GM23338 (cell line): ENCODE data around the gene GON7. TPM values are rescaled to one million over a fixed set of nuclear protein-coding genes. Genes with fewer than 3 reads are reported as not detected.

Source experiments
- polyA plus RNA-seq: library from polyadenylated mRNA; unstranded; fragments of >200 nt; fragmentation: Nextera tagmentation; extraction: Ambion mirVana; gene quantifications from 2 replicates; pipeline ENCODE4 v1.2.1, GENCODE V29; 2016
- total RNA-seq: library from RNA; depleted of rRNA; stranded (reverse); fragments of >200 nt; shearing (Covaris generic); gene quantifications from 2 replicates; pipeline ENCODE4 v1.2.3, GENCODE V29; 2014; rRNA removed

The GON7 gene
- total and polyA plus RNA-seq, 2 experiments from 2014 or later: 12.8 to 16.6 TPM

Other genes starting within 250 kb of the GON7 start
- gene ITPK1, start 91.1 kb downstream of the GON7 start, total RNA-seq: 88.1 and 101 TPM in 2 replicates
- gene ITPK1, start 91.1 kb downstream of the GON7 start, polyA plus RNA-seq: 35.9 and 39.9 TPM in 2 replicates
- gene MOAP1, start 22.2 kb downstream of the GON7 start, total RNA-seq: 21.6 and 21.7 TPM in 2 replicates
- gene MOAP1, start 22.2 kb downstream of the GON7 start, polyA plus RNA-seq: 8.5 and 8.6 TPM in 2 replicates
- gene LYSET, start 21.7 kb downstream of the GON7 start, total RNA-seq: 14.2 and 20.4 TPM in 2 replicates
- gene LYSET, start 21.7 kb downstream of the GON7 start, polyA plus RNA-seq: 32.4 and 34.0 TPM in 2 replicates
- gene UBR7, start 191 bp upstream of the GON7 start, total RNA-seq: 45.3 and 63.5 TPM in 2 replicates
- 12.4 and 13.9 TPM in 2 replicates for gene UBR7, start 191 bp upstream of the GON7 start, polyA plus RNA-seq
- gene BTBD7, start 126.0 kb upstream of the GON7 start, total RNA-seq: 31.3 and 32.8 TPM in 2 replicates
- 24.4 and 28.9 TPM in 2 replicates for gene BTBD7, start 126.0 kb upstream of the GON7 start, polyA plus RNA-seq
- not detected in 2 replicates for gene COX8C, start 140.1 kb upstream of the GON7 start, total RNA-seq
- 0.73 TPM in 1 of 2 replicates, not detected in the other for gene COX8C, start 140.1 kb upstream of the GON7 start, polyA plus RNA-seq
- 3.3 and 3.6 TPM in 2 replicates for gene UNC79, start 223.9 kb upstream of the GON7 start, total RNA-seq
- gene UNC79, start 223.9 kb upstream of the GON7 start, polyA plus RNA-seq: 1.2 and 1.8 TPM in 2 replicates